IPS-NIHi11 (cell line): ENCODE results near the gene FOXF1.

Experiments used
- DNase-seq: peaks from one replicate; pipeline ENCODE4 v3.0.0; 2012; ENCODE audit warnings: mixed read lengths, low spot score

Gene FOXF1

GRCh38 chr16:86517652-86518258 lies 7.4 kb downstream of the FOXF1 start:
- peak; percentile 73 for DNase-seq

DNA sequence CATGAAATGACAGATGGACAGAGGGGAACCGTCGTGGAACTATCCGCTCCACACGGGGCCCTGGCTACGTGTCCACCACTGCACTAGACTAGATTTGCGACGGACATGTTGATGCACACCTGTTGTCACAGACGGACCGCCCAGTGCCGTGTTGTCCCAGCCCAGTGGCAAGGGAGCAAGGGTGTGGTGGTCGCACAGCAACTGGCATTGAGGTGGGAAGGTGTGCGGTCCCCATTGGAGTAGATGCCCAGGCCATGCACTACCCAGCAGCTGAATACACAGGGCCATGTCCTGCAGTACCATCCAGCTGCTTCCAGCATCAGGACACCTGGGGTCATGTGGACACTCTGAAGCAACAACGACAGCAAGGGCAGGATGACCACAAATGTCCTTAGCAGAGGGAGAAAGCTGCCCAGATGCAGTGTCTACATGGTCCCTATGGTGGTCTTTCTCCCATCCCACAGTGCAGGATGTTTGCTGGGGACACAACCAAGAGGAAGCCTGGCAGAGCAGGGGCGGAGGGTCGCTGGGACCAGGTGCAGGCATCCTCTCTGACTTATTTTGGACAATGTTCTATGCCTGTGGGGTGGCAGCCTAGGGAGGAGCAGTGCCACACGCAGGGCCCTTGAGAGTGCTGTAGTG lies 8.8 kb downstream of the FOXF1 start:
- DNase-seq, result no peak

GRCh38 chr16:86519649-86520316 lies 9.5 kb downstream of the FOXF1 start:
- DNase-seq, result peak; percentile 83

DNA sequence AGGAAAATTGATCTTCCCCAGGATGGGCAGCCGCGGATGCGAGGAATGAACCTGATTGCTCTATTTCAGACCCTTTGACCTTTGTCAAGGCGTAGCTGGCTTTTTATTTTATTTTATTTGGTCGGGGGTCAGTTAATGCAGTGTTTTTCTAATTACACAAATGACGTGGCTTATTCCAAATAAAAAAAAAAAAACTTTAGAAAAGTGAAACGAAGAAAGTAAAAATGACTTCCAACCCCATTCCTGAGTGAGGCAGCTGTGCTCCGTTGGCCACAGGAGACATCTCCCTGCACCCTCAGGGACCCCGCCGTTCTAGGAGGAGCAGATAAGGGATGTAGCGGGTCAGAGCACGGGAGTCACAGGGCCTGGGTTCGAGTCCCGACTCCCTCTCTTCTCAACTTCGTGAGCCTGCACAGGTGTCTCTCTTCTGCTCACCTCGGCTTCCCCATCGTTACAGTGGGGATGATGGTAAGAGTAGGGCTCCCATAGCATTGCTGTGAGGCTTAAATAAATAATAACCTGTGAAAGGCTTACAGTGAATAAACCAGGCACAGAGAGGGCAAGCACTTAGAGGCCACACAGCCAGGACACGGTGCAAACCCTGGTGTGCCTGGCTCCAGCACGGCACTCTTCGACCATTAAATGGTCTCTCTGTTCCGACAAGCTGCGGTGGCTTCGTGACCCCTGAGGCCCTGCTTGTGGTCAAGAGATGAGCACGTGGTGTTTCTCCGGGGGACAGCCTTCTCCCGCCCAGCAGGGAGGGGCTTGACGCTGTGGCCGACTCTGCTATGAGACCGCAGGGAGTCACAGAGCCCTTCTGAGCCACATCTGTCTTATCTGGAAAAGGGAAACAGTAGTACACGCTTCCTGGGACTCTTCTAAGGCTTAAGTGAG lies 10.2 kb downstream of the FOXF1 start:
- DNase-seq, result no peak

DNA sequence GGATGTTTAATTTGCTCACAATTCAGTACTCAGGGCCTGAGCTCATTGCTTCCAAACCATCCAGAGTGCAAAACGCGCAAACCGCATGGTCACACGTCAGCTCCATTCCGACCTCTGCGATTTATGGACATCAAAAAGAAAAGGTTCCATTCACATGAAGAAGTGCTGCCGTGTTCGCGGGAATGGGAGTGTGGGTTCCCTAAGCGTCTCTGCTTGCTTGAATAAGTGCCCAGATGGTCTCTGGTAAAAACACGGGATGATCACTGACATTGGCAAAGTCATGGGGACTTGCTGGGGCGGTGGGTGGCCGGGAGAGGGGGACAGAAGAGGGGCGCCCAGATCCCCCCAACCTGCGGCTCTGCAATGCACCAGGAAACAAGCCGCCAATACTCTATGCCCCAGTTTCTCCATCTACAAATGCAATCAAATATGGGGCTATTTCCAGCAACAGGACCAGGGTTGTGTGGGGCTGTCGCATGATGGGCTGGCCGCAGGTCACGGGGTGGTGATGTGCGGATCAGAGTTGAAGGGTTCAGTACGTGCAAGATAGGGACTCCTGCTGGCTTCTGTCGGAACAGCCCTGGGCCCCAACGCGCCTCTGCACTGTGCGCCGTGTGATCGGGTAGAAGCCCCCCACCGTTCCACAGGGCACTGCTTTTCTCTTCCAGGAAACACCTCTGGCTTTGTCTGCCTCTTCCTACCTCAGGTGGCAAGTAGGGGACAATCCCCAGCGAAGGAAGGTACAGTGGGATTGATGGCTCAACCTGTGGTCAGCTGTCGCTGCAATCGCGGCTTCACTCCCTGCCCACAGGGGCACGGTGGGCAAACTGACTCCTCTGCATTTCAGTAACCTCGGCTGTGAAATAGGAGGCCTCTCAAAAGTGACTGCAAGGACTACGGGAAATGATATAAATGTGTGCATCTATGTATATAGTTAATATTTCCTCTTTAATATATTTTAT lies 11.2 kb downstream of the FOXF1 start:
- DNase-seq, result no peak

DNA sequence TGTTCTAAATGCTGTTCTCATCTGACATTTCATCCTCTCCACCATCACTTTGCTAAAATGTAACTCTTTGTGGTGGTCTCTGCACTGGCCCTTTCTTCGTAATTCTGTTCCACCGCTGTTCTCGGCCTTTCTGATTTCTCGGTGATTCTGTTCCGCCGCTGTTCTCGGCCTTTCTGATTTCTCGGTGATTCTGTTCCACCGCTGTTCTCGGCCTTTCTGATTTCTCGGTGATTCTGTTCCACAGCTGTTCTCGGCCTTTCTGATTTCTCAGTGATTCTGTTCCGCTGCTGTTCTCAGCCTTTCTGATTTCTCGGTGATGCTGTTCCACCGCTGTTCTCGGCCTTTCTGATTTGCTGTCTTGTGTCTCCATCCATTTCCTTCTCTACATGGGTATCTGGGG lies 12.3 kb downstream of the FOXF1 start:
- DNase-seq, result no peak

DNA sequence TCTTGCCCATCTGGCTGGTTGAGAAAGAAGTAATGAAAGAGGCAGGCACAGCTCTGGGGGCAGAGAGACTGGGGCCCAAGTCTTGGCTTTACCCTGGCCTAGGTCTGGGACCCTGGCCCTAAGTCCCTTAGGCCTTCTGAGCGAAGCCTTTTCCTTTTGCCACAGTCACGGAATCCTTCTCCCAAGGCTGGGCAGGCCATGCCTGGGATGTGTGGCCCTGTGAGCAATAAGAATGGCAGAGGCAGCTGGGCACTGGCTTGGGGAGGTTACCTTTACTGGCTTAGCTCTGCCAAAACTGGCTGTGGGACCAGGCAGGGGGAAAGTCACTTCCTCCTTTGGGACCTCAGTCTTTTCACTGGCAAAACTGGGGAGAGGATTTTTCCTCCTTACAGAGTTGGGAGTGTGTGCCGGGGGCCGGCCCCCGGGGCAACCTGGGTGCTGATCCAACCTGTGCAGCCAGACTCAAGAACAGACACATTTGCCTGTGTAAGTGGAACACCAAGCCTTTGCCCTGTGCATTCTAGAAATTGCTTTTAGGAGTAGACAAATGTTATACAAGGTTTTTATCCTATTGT lies 12.9 kb downstream of the FOXF1 start:
- DNase-seq, result no peak

GRCh38 chr16:86524029-86524428 lies 13.7 kb downstream of the FOXF1 start:
- no peak for DNase-seq

DNA sequence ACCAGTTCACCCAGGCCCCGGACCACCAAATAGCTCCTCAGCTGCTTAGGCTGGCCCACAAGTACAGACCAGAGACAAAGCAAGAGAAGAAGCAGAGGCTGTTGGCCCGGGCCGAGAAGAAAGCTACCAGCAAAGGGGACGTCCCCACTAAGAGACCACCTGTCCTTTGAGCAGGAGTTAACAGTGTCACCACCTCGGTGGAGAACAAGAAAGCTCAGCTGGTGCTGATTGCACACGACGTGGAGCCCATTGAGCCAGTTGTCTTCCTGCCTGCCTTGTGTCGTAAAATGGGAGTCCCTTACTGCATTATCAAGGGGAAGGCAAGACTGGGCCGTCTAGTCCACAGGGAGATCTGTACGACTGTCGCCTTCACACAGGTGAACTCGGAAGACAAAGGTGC lies 15.4 kb downstream of the FOXF1 start:
- no peak for DNase-seq

- no peak for DNase-seq
Measured at GRCh38 chr16:86527366-86527765, 17.0 kb downstream of the FOXF1 start.

DNA sequence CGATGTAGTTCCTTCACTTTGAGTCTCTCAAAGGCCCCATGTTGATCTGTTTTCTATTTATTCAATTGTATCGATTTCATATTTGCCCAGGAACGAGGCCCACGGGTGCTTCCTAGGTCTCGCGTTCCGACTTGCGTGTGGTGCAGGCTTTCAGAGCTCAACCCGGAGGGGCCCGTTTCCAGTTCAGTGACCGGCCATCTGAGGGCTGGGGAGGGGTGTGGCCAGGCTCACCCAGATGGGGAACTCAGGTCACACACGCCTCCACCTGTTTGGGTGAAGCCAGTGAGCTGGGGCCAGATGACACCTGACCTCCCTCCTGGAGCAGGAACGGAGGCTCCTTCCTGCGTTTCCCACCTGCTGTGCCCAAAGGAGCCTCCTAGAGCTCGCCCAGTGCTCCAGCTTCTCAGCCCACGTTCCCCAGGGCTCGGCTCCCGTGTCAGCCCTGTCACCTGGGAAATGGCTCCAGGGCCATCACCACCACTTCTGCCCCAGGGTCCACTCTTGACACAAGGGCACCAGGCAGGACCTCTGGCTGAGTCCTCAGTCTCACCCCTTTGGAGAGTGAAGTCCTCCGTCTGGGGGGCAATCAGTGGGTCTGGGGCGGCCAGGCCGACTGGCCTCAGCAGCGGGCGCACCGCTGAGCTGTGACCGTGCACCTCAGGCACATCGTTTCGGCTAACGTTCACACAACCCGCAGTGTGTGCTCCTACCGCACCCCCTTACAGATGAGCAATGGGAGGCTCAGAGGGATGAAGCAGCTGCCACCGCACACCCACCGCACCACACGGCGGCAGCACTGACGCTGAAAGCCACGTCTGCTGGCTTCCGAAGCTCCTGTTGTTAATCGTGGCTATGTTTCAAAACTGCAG lies 18.0 kb downstream of the FOXF1 start:
- no peak for DNase-seq

DNA sequence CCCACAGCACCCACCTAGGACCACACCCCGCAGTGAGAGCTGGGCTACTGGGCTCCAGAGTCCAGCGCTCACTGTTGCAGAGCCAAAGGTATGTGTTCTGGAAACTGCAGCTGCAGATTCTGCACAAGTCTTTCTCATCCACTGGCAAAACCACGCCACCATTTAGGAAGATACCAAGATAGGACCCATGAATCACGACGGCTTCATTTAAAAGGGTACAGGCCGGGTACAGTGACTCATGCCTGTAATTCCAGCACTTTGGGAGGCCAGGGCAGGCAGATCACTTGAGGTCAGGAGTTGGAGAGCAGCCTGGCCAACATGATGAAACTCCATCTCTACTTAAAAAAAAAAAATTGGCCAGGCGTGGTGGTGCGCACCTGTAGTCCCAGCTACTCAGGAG lies 18.8 kb downstream of the FOXF1 start:
- no peak for DNase-seq

DNA sequence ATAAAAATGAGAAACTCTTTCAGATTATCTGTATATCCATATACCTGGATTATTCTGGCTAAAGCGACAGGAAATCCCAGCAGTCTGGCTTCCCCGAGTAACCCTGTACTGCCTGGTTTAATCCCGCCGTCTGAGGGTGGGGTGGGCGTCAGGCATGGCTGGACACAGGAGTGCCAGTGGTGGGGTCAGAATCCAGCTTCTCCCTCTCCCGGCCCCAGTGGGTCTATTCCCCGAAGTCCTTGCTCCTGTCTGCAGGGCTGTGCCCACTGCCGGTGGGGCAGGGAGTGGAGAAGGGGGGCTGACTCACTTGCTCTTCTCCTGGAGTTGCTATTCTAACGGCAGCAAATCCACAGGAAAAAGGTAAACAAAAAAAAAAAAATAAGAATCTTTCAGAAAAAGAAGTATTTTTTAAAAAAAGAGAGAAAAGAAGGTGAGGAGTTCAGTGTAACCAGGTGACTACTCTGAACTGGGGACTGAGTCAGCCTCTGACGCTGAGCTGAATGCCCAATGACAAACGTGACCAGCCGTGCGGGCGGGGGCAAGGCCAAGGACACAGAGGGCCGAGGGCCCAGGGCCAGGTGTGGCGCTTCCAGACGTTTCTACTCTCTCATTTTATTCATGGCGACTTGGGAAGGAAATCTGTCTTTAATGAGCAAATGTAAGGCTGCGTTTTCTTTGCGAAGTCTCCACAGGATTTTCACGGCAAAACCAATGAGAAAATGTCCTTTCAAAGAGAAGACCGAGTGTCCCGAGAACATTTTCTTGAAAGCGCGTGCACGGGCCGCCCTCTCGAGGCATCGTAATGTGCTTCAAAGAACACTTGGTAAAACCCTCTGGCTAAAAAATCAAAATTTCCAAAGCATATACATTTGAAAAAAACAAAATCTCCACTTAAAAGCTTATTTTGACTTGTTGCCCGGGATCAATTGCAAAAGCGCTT lies 20.2 kb downstream of the FOXF1 start:
- DNase-seq, result no peak

DNA sequence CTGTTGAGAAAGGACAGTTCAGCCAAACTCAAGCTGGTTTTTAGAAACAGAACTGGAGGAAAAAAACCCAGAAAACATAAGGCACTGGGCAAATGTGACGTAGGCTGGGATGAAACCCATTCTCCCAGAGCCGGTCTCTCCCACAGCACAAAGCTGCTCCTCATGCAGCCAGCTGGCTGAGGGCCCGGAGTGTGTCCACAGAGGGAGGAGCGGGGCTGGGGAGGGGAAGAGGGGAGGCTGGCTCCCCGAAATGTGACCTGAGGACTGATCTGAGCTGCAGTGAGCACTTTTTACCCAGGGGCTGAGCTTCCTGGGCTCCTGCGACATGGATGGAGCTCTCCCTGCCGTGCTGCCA lies 20.8 kb downstream of the FOXF1 start:
- no peak for DNase-seq

- no peak for DNase-seq
Measured at GRCh38 chr16:86531641-86532525, 21.6 kb downstream of the FOXF1 start.

- DNase-seq, result no peak
Measured at GRCh38 chr16:86532526-86532815, 22.1 kb downstream of the FOXF1 start.

DNA sequence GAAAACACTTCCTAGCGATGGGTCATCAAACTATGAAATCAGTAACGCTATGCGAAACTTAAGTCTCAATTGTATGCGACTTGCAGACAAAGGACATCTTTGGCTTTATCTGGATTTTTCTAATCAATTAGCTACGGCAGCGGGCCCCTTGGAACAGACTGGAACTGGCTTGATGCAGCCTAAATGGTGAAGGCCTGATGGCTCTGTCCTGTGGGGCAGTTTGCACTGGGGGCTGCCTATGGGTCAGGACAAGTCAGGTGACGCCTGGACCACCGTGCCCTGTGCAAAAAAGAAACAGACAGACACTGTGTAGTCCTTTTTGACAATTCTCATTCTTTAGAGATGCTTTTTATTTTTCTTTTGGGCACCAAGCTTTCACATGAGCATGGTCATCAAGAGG lies 22.7 kb downstream of the FOXF1 start:
- no peak for DNase-seq

- DNase-seq, result no peak
Measured at GRCh38 chr16:86533767-86534351, 23.5 kb downstream of the FOXF1 start.
